ENCODE measurements around the gene UBIAD1. TPM values are rescaled to one million over a fixed set of nuclear protein-coding genes. Genes with fewer than 3 reads are reported as not detected.
"Not testable (repeated sequence)": the region's sequence is repeated elsewhere in the genome, so short reads cannot be mapped to it uniquely, and the experiment has no call there.

UBIAD1 gene, protein sequence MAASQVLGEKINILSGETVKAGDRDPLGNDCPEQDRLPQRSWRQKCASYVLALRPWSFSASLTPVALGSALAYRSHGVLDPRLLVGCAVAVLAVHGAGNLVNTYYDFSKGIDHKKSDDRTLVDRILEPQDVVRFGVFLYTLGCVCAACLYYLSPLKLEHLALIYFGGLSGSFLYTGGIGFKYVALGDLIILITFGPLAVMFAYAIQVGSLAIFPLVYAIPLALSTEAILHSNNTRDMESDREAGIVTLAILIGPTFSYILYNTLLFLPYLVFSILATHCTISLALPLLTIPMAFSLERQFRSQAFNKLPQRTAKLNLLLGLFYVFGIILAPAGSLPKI
- total RNA-seq, result 14.3 TPM

- peak; percentile 91 for DNase-seq
Measured at GRCh38 chr1:11272832-11273594, at the start of gene UBIAD1. Gene UBIAD1 (plus strand): TSS chr1:11273198. CDS start chr1:11273532, 334 bp downstream.

GRCh38 chr1:11227106-11228077 is 45.6 kb upstream of the UBIAD1 start:
- DNase-seq, result no peak

- DNase-seq, result no peak
Measured at GRCh38 chr1:11229203-11229602, 43.8 kb upstream of the UBIAD1 start.

DNA sequence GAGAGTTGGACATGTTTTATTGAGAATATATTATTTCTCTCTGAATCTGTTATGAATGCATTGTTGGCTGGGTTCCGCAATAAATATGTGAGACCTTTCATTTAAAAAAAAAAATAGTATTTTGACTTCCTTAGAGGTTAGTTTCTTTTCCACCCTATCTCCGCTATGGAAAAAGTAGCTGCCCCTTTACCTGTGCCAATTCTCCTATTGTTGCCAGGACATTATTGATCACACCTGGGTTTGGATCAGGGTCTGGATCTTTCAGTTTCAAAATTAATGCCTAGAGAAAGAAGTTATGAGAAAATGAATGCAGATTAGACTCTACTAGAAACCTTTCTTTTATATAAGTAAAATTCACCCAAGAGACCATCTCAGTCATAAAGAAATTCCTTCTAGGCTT is 39.8 kb upstream of the UBIAD1 start:
- DNase-seq, result no peak

- no peak for DNase-seq
Measured at GRCh38 chr1:11237356-11237755, 35.6 kb upstream of the UBIAD1 start.

GRCh38 chr1:11238311-11238710 is 34.7 kb upstream of the UBIAD1 start:
- no peak for DNase-seq

DNA sequence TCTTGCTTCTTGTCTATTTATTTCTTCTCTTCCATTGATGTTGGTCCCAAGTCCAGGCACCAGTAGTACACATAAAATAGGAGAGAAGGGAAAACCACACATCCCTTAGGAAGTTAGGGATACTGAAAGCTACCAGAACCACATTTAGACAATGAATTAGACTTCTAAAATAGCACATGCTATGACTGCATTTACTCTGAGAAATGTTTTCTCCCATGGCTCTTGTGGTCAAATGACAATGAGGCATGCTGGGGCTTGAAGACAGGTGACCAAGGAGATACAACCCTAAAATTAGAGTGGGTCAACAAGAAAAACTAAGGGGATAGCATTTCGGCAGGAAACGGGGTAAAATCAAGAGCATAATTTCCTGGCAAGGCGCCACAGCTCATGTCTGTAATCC is 27.8 kb upstream of the UBIAD1 start:
- no peak for DNase-seq

DNA sequence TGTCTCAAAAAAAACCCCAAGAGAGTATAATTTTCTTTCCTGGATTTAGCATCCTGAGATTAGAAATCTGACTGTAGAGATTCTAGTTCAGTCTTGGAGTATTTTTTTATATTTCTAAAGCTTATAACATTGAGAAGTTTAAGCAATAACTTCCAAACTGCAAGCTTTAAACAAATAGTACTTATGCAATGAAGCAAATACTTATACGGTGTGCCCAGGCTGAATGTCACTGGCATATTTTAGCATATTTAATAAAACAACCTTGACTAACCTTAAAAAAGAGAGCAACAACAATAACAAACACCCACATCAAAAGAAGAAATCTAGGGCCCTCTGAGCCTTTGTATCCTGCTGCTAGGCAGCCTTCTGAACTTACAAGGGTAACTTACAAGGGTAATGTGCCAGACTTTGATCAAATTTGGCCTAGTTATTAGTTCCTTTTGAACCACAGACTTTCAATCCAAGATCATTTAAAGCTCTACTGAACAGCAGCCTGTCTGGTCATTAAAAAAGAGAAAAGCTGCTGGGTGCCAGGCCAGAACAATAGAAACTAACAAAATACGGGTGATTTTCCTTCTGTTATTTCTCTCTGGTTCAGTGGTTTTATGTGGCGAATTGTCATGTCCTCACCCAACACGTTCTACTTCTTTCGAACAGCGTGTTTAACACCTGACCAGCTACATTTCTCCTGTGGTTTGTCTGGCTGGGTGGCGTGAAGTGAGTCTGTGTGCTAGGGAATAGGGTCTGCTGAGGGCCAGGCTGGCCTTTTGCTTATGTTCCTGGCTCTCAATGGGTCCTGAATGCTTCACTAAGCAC is 26.9 kb upstream of the UBIAD1 start:
- no peak for DNase-seq

DNA sequence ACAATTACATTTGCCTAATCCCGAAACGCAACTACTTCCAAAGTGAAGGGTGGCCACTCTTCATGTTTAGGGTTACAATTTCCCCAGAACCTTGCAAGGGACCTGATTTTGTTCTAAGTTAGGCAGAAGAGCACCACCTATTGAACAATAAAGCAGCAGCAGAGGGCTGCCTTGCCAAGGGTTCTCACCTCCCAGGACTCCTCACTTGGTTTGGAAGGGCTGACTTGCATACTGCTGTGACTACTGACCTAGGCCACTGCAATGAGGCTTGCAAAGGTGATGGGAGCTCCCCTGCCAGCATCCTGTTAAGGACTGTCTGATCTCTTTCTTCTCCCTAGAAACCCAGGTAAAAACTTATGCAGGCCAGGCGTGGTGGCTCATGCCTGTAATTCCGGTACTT is 24.8 kb upstream of the UBIAD1 start:
- no peak for DNase-seq

- DNase-seq, result no peak
Measured at GRCh38 chr1:11252538-11252937, 20.5 kb upstream of the UBIAD1 start.

DNA sequence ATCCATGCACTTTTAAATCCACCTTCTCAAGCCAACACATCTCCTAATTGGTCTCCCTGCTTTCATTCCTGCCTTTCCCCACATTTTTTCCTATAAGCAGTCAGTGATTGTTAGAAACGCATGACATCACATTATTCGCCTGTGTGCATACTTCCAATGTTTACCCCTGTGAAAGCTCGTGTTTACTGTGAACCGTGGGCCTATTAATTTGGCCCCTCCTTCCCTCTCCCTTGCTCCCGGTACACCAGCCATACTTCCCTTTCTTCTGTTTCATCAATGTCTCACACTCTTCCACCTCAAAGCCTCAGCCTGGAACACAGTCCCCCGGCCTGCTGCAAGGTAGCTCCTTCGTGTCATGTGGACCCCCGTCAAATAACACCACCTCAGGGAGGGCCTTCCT is 19.8 kb upstream of the UBIAD1 start:
- no peak for DNase-seq

- DNase-seq, result no peak
Measured at GRCh38 chr1:11256299-11256698, 16.7 kb upstream of the UBIAD1 start.

GRCh38 chr1:11262171-11263049 is 10.6 kb upstream of the UBIAD1 start, which contains the start of gene MTOR:
Gene MTOR (minus strand): TSS chr1:11262551. CDS start chr1:11259409, 3,142 bp downstream.
- DNase-seq, result peak; percentile 98

DNA sequence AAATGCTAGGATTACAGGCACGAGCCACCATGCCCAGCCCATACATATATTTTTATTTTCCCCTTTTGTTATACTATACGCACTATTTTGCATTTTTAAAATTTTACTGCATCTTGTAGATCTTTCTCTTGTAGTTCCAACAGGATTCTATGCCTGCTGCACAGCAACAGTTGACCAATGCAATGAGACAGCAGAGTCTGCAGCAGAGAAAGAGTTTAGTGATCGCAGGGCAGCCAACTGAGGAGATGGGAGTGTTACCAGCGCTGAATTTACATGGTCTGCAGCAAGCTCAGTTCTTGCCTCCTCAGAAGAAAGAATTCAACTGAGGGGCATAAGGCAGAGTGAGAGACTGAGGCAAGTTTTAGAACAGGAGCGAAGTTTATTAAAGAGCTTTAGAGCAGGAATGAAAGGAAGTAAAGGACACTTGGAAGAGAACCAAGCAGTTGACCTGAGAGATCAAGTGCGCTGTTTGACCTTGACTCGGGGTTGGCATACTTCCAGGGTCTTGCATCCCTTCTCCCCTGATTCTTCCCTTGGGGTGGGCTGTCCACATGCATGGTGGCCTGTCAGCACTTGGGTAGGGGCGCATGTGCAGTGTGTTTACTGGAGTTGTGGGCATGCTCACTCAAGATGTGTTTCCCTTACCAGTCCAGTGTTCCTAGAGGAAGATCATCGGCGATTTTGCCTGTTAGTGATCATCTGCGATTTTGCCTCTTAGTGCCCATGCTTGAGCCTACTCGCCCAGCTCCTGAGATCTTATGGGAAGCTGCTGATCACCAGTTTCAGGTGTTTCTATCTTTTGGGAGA is 6.5 kb upstream of the UBIAD1 start:
- no peak for DNase-seq

GRCh38 chr1:11267350-11268337 is 5.4 kb upstream of the UBIAD1 start:
- not testable (repeated sequence) for DNase-seq

- DNase-seq, result no peak
Measured at GRCh38 chr1:11272544-11272831, 510 bp upstream of the UBIAD1 start.

- DNase-seq, result no peak
Measured at GRCh38 chr1:11273595-11274234, 717 bp downstream of the UBIAD1 start.

DNA sequence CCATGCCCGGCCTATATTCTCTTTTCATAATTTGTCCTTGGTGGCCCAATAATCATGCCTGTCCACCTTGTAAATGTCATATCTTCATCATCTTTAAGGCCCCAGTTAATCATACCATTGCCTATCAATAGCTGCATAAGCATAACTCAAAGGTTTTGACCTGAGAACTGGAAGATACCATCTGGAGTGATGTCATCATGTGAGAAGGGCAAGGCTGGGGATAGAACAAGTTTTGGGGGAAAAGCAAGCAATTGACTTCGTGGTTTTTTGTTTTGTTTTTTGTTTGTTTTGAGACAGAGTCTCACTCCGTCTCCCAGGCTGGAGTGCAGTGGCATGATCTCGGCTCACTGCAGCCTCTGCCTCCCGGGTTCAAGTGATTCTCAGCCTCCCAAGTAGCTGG is 6.2 kb downstream of the UBIAD1 start:
- DNase-seq, result no peak
